NCI-H774 (cell line): Measurements from ENCODE around the gene NAPA.

ENCODE experiments used
- DNase-seq: peaks from one replicate; lab custom pipeline; 2025; lab: John Stamatoyannopoulos, UW

NAPA gene

DNA sequence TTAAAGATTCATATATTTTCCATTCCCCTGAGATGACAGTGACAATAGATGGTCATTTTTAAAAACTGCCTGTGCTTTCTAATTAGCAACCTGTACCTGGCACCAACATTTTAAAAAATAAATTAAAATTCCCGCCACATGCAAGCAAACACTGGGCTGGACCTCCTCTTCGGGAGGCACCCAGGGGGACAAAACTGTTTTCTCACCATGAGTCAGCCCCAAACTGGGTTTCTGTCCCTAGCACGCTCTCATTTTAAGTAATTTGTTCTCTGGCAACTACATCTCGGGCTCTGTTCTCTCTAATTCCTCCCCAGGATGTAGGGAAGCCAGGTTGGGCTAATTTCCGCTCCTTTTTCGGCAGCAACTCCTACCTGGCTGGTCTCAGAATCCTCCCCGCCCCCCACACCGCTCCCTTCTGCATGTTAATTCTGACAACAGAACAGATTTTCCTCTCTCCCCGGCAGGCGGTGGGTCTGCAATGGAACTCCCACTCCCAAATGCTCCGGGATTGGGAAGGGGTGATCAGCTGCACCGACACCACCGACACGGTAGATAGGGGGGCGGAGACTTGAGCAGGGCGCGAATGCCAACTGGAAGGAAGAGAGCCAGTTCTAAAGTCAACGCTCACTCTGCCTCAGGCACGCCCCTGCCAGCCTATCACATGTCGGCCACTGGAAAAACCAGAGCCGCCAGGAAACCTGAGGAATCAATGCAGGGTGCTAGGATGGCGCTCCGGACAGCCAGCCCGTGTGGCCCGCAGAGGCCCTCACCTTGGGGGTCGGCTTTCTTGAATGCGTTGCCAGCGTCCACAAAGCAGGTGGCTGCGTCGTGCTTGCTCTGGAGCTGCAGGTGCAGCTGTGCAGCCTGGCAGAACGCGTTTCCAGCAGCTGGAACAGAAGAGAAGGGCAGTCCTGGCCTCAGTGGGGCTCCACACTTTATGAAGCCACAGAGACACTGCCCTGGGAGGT, 14.7 kb downstream of the NAPA start:
- no peak for DNase-seq

DNA sequence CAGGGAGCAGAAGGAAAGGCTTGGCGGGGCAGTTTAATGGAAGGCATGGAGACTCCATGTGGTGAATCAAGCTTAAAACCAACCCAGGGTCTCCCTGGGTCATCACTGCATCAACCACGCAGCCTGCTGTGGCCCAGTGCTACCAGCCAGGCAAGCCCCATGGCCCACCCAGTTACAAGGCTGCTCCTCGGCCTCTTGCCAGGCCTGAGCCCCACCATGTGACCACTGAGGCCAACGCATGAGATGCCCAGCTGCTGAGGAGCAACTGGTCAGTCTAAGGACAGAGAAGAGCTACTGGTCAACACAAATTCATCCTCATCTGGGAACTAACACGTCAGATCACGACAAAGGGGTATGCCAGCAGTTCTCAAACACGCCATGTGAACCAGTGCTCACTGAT, 15.5 kb downstream of the NAPA start:
- DNase-seq, result no peak

DNA sequence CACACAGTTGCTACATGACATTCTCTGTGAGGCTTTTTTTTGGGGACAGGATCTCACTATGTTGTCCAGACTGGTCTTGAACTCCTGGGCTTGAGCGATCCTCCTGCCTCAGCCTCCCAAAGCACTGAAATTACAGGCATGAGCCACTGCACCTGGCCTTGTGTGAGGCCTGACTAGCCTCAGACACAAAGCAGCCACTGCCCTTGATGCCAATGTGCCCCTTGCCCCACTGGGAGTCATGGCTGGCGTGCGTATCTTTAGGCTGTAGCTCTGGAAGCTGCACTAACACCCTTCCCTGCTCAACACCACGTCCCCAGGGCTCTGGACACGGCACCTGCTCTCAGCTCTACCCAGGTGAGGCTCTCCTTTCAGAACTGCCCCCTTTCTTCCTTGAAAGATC, 16.3 kb downstream of the NAPA start:
- DNase-seq, result no peak

DNA sequence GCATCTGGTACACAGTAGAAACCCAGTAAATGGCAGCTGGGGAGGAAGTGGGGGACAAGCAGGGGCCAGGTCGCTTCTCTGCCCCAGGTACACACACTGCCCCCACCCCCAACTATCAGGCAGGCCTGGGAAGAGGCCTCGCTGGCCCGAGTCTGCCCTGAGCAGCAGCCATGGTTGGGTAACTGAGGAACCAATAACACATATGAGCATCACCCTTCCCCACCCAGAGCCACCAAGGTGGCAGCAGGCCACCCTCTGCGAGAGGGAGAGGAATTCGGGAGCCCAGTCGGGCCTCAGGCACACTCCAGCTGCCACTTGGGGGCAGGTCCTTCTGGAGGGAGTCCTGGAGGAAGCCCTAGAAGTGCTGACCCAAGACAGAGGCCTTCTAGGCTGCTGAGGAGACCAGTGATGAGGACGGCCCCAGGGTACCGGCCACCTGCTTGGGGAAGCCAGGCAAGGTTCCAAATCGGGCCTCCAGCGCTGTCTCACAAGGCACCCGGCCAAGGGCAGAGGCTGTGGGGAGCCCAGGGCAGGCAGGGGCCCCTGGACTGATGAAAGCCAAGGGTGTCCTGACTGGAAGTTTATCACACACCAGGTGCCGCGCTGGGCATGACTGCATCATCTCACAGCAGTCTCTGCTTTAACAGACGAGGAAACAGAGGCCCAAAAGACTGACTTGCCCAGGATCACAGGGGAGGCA, 16.9 kb downstream of the NAPA start:
- DNase-seq, result no peak

DNA sequence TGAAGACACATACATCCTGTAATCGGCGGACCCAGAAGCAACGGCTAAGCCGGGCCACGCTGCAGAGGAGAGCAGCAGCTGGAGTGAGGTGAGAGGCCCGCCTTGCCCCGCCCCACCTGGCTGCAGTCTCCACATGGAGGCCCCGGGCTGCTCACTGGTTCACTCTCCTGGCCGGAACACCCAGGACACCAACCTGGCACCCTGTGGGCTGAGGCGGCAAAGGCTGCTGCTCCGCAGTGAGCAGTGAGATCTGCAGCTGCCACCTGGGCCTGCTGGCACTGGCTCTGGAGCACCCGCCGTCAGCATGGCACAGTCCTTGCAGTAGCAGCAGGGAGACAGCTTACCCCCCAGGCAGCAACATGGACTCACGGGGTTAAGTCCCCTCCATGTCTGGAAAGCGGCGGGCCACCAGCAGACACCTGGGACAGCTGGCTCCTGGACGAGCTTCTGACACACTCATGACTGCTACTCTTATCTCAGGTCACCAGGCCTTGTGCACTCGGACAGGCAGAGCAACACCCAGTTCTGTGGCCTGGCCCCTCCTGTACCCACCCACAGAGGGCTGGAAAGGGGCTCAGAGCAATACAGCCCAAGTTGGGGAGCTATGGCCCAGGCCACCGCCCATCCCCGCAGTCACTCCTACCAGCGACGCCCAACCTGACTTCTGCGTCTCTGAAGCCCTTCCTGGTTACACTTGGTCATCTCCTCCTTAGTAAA, 17.7 kb downstream of the NAPA start:
- DNase-seq, result no peak

DNA sequence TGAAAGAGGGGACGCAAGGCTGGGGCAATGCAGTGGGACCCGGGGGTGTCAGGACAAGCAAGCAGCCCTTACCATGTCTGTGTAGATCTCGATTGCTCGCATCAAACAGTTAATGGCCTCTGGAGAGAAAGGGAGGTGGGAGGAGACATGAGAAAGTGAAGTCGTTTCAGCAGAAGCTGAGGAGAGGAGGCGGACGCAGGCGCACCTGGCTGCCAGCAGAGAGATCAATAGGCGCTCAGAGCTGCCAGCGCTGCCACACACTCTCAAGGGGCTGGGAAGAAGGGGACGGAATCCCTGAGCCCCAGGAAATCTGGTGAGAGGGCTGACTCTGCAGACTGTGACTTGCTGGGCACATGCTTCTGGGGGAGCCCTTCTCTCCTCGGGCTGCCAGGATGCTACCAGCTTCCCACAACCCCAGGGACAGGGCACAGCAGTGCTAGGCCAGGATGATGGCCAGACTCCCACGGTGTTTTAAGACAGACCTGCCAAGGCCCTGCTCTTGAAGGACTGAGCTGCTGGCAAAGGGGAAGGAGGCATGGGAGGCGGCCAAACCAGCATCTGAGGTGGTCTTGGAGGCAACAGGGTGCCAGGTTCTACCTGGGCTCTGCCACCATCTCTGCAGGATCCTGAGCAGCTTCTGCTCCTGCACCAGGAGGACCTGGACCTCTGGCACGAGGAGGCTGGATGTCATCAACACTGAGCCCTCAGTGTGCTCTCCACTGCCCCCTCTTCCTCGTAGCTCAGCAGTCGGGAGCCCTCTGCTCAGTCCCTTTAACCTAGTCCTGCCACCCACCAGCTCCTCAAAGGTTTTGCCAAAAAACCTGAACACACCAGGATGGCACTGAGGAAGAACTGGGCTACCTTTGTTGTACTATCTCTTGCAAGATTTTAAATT, 19.1 kb downstream of the NAPA start:
- no peak for DNase-seq

DNA sequence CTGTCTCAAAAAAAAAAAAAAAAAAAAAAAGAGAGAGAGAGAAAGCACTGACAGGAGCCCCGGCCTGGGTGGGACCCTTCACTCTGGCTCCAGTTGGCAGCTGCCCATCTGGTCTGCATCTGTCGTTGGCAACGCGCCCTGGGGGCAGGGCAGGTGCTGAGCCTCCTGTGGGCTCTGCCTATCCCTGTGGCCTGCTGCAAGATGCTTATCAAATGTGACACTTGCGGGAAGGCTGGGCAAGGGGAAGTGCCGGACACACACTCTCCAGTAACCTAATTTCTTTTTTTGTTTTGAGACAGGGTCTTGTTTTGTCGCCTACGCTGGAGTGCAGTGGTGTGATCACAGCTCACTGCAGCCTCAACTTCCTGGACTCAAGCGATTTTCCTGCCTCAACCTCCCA, 20.1 kb downstream of the NAPA start:
- no peak for DNase-seq

DNA sequence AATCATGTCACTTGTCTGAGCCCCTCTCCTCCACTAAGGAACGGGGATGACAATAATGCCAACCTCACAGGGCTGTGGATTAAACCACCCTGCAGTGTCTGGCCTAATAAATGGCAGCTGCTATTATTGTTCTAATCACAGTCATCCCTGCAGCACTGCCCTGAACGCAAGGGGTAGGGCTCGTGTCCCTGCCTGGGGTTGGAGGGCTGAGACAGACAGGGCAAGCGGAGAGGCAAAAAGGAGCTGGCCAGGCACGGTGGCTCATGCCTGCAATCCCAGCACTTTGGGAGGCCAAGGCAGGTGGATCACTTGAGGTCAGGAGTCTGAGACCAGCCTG, 20.7 kb downstream of the NAPA start:
- no peak for DNase-seq

DNA sequence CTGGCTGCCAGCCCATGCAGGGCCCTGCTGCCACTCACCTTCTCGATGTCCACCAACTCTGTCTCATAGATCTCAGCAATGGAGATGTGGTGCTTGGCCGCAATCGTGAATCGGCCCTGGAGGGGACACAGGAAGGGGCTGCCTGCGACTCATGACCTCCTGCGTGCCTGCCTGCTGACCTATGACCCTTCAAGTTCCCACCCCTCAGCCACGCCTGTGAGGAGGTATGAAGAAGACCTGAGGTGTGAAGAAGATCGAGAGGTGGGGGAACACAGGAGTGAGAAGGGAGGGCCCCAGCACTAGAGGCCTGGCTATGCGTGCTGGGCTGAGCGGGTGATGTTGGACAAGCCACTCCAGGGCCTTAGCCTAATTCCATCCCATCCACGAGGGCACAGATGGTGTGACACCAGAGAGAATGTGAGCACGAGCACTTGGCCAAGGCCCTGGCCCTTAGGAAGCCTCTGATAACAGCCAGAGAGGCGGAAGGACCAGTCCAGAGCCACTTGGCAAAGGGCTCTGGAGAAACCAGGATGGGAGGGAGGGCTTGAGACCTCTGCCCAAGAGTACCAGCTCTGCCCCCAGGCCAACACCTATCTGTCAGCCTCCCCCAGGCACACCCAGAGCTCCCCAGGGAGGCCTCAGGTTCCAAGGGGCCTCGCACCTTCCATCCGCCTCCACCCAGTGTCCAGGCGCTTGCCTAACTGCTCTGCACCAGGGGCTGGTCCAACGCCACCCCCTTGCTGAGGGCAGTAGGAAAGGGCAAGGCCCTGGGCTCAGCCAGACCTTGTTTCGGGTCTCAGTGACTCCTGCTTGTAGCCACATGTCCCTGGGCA, 21.3 kb downstream of the NAPA start:
- DNase-seq, result no peak

DNA sequence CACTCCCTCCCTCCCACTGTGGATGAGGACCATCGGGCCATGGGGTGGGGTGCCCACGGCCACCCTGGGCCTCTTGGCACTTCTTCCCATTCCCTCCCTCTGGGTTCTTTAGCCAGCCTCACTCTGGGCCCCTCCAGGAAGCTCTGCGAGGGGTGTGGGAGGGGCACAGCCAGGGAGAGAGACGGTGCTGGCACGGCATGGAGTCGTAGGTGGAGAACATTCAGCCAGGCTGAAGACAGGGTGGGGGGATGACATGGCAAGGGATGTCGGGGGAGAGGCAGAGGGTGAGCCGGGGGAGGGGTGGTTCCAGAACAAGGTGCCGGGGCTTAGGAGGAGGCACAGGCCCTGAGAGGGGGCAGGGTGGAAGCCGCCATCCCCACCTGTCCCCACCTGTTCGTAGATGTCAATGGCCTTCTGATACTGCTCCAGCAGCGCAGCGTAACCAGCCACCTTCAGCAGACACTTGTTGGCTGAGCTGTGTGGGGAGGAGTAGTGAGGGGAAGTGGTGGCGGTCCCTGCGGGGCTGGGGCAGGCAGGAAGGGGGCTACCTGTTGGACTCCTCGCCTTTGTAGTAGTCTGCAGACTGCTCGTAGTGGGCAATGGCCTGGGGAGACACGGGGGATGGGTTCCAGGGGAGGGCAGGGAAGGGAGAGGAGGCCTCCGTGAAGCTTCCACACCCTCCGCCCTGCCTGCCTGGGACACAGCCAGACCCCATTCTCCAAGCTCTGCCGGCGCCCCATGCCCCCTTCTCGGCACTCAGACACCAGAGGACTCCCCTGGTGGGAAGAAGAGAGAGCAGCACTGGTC, 22.1 kb downstream of the NAPA start:
- DNase-seq, result no peak

DNA sequence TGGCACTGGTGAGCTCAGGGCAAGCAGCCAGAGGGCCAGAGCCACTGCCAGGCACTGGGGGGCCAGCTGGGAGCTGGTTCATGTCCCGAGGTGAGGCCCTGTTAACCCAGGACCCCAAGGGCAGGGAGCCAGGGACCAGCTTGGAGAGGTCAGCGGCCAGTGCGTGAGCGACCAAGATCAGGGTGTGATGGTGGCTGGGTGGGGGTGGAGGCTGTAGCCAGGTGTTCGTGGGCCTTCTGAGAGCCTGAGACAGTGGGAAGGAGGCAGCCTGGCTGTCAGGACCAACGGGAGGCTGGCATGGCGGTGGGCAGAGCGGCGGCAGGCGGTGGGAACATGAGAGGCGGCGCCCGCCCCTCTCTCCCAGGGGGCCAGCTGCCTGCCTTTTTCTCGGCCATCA, 22.7 kb downstream of the NAPA start:
- no peak for DNase-seq

DNA sequence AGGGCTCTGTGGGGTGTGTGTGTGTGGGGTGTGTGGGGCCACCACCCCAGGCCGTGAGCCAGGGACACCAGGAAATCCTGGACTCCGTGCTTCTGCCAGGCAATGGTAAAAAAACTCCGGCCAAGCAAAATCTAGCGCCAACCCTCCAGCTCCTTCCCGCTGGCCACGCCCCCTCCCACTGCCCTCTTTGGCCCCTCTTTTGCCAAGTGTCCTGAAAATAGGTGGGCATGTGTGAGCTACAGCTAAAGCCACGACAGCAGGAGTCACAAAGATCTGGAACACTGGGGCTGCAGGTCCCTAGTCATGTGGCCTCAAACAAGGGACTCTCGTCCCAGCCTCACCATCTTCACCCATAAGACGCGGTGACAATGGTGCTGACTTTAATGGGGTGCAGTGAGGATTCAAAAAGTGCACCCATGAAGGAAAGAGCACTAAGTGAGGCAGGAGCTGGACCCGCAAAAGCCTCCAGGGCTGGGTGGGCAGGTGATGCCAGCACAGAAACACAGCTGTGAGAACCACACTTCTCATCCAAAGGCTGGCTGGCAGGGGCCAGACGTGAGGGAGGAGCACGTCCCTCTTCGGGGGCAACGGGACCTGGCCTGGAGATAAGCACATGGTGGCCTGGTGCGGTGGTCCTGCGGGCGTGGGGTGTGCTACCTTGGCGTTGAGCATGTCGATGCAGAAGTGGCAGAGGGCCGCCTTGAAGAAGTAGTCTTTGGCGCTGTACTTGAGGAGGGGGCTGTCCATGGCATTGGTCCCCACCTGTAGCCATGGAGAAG, 23.3 kb downstream of the NAPA start:
- no peak for DNase-seq

DNA sequence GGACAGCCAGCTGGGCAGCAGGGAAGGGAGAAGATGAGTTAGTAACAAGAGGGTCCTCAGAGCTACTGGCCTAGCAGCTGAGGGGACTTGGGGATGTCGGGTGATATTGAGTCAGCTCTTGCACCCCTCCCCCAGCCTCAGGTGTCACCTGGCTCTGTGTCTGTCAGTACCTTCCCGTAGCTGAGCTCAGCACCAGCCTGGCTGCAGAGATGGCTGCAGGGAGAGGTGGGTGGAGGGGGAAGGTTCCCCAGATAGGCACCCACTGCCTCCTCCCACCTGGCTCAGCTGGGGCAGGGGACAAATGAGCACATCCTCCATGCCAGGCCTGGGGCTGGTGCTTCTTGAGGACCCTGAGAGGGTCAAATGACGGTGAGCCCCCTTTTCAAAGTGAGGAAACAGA, 24.0 kb downstream of the NAPA start:
- no peak for DNase-seq

DNA sequence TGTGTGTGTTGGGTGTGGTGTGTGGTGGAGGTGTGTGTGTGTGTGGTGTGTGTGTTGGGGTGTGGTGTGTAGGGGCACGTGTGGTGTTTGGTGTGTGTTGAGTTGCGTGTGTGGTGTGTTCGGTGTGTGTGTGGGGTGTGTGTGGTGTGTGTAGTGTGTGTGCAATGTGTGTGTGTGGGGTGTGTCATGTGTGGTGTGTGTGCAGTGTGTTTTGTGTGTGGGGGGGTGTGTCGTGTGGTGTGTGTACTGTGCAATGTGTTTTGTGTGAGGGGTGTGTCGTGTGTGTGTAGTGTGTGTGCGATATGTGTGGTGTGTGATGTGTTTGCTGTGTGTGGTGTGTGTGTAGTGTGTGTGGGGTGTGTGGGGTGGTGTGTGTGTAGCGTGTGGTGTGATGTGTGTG, 24.8 kb downstream of the NAPA start:
- no peak for DNase-seq

DNA sequence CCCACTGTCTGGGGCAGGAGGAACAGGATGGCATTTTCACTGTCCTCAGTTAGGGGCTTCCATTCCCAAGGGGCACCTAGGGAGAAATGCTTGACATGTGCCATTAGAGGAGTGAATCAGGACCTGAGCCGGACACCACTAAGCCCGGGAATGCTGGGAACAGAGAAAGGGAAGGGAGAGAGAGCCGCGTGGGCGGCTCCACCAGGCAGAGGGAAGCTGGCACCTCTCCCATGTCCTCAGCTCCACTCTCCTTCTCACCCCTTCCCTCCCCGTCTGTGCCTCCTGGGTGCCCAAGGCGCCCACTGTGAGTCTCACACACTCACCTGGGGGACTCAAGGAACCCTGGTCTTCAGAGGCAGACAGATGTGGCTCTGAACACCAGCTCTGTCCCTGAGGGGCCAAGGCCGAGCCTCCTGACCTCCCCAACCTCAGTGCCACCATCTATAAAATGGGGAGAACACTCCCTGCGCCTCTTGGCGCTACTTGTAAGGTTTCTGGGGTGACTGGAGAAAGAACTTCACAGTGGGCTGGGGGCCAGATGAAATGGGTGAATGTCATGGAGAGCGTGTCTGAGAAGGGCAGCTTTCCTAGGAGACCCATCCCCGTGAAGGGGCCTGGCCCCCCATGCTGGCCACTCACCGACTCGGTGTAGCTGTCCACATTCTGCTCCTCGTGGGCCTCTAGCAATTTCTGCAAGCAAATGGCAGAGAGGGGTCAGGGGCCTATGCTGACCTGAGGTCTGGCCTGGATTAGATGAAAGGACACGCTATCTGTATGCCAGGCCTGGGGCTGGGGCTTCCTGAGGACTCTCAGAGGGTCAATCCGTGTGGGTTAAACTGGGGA, 25.6 kb downstream of the NAPA start:
- DNase-seq, result no peak

DNA sequence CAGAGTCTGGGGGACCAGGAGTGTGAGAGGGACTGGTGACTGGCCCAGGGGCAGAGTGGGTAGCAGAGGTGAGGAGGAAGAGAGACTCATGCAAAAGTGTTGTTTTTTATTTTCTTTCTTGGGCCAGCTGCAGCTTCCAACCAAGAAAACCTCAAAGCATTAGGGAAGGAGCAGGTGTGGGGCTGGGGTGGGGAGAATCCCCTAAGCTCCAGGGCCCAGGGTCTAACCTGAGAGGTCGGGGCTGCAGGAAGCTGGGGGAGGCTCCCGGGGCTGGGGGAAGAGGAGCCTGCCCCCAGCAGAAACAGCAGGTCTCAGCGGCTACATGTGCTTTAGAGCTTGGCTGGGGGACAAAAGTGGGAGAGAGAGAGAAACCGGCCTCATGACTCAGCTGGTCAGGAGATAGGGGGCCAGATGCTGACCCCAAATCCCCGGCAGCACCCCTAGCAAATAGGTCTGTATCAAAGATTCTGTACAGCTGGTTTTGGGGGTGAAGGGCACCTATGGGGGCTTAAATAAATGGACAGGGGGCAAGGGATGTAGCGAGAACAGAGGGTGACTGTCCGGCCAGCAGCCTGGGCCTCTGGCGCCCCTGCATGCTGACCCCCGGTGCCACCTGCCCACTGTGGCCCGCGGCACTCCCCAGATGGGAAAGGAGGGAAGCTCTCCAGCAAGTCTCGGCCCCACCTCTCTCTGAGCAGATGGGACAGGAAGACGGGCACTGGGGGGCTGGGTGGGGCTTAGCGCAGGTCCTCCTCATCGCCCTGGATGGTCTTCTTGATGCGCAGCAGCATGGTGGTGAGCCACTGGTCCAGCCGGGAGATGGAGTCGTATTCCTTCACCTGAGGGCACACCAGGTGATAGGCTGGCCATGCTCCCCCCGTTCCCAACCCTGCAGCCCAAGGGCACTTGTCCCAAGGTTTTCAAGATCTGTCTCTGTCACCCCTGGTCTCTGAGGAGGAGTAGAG, 27.0 kb downstream of the NAPA start:
- DNase-seq, result no peak

DNA sequence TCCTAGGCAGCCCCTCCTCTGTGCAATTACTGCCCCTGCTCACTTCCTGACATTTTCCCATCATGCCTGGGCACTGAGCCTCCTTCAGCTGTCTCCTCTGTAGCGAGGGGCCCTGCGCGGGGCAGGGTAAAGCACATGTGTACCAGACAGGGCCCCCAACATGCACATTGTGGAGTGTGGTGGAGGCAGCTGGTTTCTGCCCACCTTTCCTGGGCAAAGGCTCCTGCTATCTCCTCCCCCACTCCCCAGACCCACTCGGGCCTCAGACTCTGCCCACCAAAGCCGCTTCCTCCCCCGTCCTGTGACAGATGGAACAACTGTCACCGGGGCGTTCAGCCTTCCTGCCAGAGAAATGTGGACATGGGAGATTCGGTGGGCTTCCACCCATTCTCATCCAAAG, 28.0 kb downstream of the NAPA start:
- no peak for DNase-seq
